Activated naive CD4-positive, alpha-beta T cell treated with anti-CD3 and anti-CD28 coated beads, Interleukin-2, amount 50 U/mL, for 24 hours (primary cell): ENCODE results near the gene GTSE1.

Experiments used
- H3K27ac Mint-ChIP-seq: one replicate; pipeline ENCODE4 v1.8.0; 2021; ENCODE audit warnings: mild to moderate bottlenecking, mixed read lengths
- H3K27me3 Mint-ChIP-seq: one replicate; pipeline ENCODE4 v1.8.0; 2021; ENCODE audit warnings: mixed read lengths
- H3K36me3 Mint-ChIP-seq: one replicate; pipeline ENCODE4 v1.8.0; 2021; ENCODE audit warnings: mixed read lengths
- H3K4me1 Mint-ChIP-seq: one replicate; pipeline ENCODE4 v1.8.0; 2021; ENCODE audit warnings: mixed read lengths
- H3K4me3 Mint-ChIP-seq: one replicate; pipeline ENCODE4 v1.8.0; 2021; ENCODE audit warnings: mild to moderate bottlenecking, mixed read lengths
- H3K9me3 Mint-ChIP-seq: one replicate; pipeline ENCODE4 v1.8.0; 2021; ENCODE audit warnings: mixed read lengths

Gene GTSE1

DNA sequence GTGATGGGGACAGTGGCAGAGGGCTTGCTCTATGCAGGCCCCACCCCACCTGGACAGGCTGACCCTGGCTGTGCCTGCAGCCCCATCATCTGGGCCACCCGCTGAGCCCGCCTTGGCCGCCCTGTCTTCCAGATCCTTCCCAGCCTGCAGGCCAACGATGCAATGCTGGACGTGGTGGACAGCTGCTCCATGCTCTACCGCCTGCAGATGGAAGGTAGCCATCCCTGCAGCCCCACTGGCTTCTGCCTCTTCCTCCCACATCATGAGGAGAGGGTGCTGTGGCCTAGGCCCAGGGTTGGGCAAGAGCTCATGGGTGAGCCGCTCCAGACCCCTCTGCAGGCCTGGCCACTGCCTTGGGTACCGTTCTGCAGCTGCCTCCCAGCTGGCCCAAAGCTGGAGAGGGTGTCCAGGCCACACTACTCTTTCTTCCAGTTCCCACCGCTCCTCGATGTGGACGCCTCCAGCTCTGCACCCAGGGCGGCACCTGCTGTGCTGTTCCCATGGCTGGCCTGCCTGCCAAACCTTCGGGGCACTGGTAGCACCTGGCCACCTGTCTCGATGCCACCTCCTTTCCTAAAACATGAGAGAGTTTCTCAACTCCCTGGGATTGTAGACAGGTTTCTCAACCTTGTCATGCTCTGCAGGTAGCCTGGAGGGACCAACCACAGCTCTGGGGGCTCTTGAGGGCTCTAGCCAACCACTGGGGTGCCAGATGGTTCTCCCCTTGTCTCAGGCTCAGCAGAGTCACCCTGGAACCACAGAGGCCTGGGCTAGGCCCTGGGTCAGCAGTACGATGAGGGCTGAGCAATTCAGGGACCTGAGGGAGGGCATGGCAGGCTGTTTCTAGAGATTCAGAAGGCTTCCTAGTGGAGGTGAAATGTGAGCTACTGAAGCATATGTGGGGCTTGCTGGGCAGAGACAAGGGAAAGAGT, 9.5 kb upstream of the GTSE1 start:
- Mint-ChIP-seq H3K36me3 (peaks cover 7% of the 10 kb centered on the region), H3K27ac (peak overlapping the region; percentile 51), H3K9me3 (peaks cover 2% of the 10 kb centered on the region), H3K27me3 (no peaks in the 10 kb centered on the region), H3K4me3 (no peak overlapping the region), H3K4me1 (peaks cover 8% of the 10 kb centered on the region)

DNA sequence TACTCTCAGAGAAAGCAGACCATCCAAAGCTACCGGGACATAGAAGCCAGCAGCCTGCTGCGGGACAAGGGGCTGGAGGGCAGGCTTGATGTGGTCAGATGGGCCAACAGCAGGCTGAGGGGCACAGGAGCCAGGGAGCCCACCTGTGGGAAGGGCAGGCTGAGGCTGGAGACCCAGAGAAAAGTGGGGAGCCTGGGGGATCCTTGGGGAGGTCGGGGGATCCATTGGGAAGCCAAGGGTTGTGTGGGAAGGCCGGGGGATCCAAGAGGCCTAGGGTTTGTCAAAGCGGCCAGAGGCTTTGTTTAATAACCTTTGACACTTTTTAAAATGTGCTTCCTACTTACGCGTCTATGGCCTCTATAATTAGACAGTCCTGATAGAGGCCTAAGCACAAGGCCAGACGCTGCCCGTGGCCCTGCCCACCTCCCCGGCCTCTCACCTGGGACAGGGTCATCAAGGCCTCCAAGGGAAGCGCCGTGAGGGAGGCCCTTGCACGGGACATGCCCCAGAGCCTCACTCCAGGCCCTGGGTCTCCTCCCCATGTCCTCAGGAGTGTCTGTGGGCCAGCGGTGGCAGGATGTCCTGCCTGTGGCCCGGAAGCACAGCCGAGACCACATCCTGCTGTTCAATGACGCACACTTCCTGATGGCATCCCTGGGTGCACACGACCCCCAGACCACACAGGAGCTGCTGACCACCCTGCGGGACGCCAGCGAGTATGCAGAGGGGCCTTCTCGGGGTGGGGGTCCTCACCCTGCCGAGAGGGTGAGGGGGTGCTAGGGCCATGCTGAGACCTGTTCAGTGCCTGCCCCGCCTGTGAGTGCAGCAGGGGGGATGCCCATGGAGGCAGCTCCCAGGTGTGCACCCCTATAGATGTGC, 8.6 kb upstream of the GTSE1 start:
- Mint-ChIP-seq H3K36me3 (peaks cover 8% of the 10 kb centered on the region), H3K27me3 (no peaks in the 10 kb centered on the region), H3K4me3 (no peak overlapping the region), H3K4me1 (peaks cover 8% of the 10 kb centered on the region), H3K9me3 (peaks cover 5% of the 10 kb centered on the region), H3K27ac (peak overlapping the region; percentile 51)

DNA sequence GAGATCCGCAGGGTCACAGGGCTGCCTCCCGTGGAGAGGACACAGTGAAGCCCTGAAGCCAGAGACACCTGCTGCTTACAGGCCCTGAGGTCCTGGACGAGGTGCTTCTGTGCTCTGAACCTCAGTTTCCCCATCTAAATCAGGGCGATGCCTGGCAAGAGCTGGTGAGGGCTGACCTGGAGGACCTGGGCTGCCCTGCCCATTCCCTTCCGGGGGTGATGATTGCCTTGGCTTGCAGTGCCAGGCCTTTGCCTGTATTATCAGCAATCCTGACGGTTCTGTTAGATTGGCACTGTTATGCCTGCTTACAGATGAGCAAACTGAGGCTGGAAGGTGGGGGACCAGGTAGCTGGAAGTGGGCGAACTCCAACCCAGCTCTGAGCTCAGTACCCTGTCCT, 7.8 kb upstream of the GTSE1 start:
- Mint-ChIP-seq H3K4me3 (no peak overlapping the region), H3K9me3 (peaks cover 5% of the 10 kb centered on the region), H3K27ac (no peak overlapping the region), H3K4me1 (peaks cover 8% of the 10 kb centered on the region), H3K36me3 (peaks cover 8% of the 10 kb centered on the region), H3K27me3 (no peaks in the 10 kb centered on the region)

DNA sequence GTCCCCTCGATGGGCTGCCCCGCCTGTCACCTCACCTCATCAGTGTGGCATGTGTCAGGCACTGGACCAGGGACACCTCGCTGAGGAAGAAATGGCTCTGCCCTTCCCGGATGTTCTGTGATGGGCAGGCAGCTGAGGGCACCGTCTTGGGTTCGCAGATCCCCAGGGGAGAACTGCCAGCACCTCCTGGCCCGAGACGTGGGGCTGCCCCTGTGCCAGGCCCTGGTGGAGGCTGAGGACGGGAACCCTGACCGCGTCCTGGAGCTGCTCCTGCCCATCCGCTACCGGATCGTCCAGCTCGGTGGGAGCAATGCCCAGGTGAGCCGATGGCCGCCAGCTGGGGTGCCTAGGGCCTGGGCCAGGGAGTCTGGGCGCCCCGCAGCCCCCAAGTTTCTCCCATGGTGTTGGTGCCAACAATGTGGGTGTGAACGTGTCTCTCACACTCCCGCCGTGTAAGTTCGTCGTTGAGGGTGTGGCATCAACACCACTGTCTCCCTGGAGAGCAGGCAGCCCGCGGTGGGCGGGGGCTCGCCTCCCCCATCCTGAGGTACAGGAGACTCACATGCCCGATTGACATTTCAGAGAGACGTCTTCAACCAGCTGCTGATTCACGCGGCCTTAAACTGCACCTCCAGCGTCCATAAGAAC, 7.3 kb upstream of the GTSE1 start:
- H3K9me3 Mint-ChIP-seq: peaks cover 5% of the 10 kb centered on the region
- peaks cover 8% of the 10 kb centered on the region for H3K4me1 Mint-ChIP-seq
- no peak overlapping the region for H3K27ac Mint-ChIP-seq
- H3K27me3 Mint-ChIP-seq: no peaks in the 10 kb centered on the region
- H3K4me3 Mint-ChIP-seq: no peak overlapping the region
- peaks cover 6% of the 10 kb centered on the region for H3K36me3 Mint-ChIP-seq

DNA sequence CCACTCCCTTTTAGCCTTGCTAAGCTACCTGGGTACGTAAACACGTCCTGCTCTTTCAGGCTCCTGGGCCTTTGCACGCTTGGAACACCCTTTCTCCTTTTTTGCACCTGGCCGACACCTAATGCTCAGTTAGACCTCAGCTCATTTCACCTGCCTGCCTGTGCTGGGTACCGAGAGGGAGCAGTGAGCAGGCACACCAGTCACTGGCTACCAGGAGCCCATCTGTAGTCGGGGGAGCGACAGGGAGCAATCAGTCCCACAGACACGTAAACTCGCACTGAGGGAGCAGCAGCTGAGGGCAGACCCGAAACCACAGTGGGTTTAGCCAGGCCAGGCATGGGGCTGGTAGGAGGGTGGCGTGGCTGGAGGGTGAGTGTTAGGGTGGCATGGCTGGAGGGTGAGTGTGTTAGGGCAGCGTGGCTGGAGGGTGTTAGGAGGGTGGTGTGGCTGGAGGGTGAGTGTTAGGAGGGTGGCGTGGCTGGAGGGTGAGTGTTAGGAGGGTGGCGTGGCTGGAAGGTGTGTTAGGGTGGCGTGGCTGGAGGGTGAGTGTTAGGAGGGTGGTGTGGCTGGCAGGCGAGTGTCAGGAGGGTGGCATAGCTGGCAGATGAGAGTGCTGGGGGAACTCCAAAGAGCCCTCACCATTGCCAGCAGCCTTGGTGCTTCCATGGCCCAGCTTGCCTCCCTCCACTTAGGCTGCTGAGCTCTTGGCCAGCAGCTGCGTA, 6.4 kb upstream of the GTSE1 start:
- H3K27me3 Mint-ChIP-seq: no peaks in the 10 kb centered on the region
- H3K27ac Mint-ChIP-seq: no peak overlapping the region
- H3K36me3 Mint-ChIP-seq: peaks cover 4% of the 10 kb centered on the region
- H3K4me1 Mint-ChIP-seq: peaks cover 8% of the 10 kb centered on the region
- peaks cover 5% of the 10 kb centered on the region for H3K9me3 Mint-ChIP-seq
- no peak overlapping the region for H3K4me3 Mint-ChIP-seq

DNA sequence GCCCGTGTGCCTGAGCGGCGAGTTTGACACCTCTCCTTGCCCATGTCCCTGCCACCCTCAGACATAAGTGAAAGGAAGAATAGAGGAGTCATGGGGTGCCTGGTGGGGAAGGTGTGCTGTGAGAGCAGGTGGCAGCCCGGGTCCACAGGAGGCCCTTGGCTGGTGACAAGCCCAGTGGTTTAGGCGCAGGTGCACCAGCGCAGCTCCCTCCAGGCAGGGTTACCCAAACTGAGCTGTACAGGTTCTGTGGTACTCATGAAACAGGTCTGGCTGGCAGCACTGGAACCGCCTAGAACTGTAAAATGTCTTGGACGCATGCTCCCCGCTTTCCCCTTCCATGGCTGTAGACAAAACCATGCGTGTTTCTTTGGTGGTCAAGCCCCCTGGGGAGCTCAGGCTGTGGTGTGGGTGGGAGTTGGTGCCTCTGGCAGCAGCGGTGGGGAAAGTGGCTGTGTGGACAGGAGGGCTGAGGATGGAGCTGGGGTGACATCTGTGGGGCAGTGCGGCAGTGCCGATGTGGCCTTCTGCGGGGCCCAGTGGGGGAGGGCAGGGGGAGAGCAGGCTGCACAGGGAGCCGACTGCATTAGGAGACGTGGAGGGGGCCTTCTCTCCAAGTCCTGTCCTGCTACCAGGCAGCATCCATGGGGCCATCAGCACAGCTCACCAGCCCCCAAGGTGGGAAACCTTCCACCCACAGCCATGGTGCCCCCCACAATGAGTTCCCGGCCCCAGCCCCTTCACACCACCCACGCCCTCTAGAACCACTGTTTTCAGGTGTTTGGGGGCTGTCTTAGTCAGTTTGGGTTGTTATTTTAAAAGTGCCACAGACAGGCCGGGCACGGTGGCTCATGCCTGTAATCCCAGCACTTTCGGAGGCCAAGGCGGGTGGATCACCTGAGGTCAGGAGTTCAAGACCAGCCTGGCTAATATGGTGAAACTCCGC, 5.6 kb upstream of the GTSE1 start:
- peaks cover 4% of the 10 kb centered on the region for H3K36me3 Mint-ChIP-seq
- no peaks in the 10 kb centered on the region for H3K27me3 Mint-ChIP-seq
- H3K9me3 Mint-ChIP-seq: peaks cover 5% of the 10 kb centered on the region
- H3K4me3 Mint-ChIP-seq: no peak overlapping the region
- H3K4me1 Mint-ChIP-seq: peaks cover 12% of the 10 kb centered on the region
- no peak overlapping the region for H3K27ac Mint-ChIP-seq

DNA sequence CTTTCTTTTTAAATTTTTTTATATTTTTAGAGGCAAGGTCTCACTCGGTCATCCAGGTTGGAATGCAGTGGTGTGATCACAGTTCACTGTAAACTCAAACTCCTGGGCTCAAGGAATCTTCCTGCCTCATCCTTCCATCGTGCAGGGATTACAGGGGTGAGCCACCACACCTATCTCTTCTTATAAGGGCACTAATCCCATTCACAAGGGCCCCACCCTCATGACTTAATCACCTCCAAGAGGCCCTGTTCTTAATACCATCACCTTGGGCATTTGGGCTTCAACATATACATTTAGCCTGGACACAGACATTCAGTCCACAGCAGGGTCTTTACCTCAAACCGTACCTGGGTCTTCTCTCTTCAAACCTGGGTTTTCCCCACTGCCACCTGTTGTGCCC, 4.5 kb upstream of the GTSE1 start:
- Mint-ChIP-seq H3K27ac (no peak overlapping the region), H3K36me3 (peaks cover 4% of the 10 kb centered on the region), H3K4me3 (no peak overlapping the region), H3K9me3 (peaks cover 5% of the 10 kb centered on the region), H3K27me3 (no peaks in the 10 kb centered on the region), H3K4me1 (peaks cover 18% of the 10 kb centered on the region)

DNA sequence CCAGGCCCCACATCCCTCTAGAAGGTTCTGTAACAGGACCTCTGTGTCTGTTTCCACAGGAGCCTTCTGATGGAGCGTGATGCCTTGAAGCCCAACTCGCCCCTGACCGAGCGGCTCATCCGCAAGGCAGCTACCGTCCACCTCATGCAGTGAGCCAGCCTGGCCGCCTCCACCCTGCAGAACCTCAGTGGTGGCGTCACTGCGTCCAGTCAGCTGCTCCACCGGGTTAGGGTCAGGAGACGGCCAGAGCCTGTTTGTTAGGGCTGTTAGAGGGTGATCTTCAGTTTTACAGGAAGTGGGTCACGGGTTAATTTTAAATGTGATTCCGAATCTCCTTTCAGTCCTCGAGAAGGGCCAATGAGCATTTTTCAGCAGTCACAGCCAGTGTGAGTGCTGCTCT, 3.9 kb upstream of the GTSE1 start:
- Mint-ChIP-seq H3K27me3 (no peaks in the 10 kb centered on the region), H3K4me1 (peaks cover 17% of the 10 kb centered on the region), H3K9me3 (peaks cover 5% of the 10 kb centered on the region), H3K36me3 (peaks cover 2% of the 10 kb centered on the region), H3K27ac (no peak overlapping the region), H3K4me3 (no peak overlapping the region)

DNA sequence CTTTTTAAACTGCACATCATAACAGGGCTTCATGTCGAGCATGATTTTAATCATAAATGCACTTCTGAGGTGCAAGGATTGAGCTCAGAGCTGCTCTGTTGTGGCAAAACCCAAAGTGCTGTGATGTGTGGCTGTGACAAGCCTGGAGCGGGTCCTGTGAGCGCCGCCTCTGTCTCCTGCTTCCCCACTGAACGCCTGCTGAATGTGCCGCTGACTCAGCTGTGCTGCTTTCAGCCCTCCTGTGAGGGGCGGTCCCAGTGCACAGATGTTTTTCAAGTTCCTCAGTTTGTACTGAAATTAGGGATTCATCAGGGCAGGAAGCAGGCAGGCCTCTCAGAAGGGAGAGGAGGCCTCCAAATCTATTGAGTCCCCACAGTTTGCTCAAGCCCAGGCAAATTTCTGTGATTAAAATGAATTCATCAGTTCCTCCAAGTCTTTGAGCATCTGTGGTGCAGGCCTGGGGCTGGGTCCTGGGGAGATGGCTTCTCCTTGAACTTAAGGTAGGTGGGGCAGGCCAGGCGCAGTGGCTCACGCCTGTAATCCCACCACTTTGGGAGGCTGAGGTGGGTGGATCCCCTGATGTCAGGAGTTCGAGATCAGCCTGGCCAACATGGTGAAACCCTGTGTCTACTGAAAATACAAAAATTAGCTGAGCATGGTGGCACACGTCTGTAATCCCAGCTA, 3.0 kb upstream of the GTSE1 start:
- no peak overlapping the region for H3K4me3 Mint-ChIP-seq
- H3K36me3 Mint-ChIP-seq: peaks cover 2% of the 10 kb centered on the region
- H3K4me1 Mint-ChIP-seq: peaks cover 15% of the 10 kb centered on the region
- H3K9me3 Mint-ChIP-seq: peaks cover 5% of the 10 kb centered on the region
- no peak overlapping the region for H3K27ac Mint-ChIP-seq
- H3K27me3 Mint-ChIP-seq: peaks cover under 1% of the 10 kb centered on the region

DNA sequence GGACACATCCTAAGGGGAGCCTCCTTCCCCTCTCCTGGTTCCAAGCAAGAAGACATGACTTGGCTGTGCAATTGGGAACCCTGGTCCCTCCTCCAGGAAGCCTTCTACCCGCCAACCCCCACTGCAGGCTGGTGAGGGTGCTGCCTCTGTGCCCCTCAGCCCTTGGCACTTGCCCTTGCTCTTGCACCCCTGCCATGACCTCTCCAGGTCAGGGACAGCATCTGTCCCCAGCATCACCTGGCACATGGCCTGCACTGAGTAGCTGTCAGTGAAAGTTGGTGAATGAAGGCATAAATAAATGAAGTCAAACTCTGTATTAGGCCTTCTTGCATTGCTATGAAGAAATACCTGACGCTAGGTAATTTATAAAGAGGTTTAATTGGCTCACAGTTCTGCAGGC, 1.9 kb upstream of the GTSE1 start:
- peaks cover 2% of the 10 kb centered on the region for H3K36me3 Mint-ChIP-seq
- peaks cover 2% of the 10 kb centered on the region for H3K27me3 Mint-ChIP-seq
- H3K27ac Mint-ChIP-seq: no peak overlapping the region
- H3K9me3 Mint-ChIP-seq: peaks cover 5% of the 10 kb centered on the region
- peaks cover 15% of the 10 kb centered on the region for H3K4me1 Mint-ChIP-seq
- peak overlapping the region; percentile 37 for H3K4me3 Mint-ChIP-seq

DNA sequence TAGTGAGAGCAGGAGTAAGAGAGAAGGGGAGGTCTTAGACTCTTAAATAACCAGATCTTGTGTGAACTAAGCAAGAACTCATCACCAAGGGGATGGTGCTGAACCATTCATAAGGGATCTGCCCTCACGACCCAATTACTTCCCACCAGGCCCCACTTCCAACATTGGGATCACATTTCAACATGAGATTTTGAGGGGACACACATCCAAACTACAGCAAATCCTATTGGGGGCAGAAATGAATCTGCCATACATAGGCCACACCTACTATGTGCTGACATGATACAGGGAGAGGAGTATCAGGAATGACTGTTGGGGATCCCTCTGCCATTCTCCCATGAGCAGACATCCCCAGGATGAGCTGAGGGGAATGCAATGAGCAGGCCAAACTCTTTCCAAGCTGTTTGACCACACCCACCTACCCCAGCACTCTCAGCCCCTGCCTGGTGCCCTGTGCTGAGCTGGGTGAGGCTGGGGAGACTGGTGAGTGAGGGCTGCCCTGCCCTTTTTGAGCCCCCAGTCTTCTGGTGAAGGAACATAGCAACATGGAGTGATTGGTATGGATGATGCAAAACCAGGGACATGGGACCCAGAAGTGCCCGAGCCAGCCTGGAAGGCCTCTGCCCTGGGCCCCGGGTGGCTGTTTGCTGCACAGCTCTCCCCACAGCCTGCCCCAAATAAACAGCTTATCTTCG, 1.2 kb upstream of the GTSE1 start:
- Mint-ChIP-seq H3K9me3 (peaks cover 5% of the 10 kb centered on the region), H3K36me3 (peaks cover 2% of the 10 kb centered on the region), H3K27me3 (peaks cover 2% of the 10 kb centered on the region), H3K4me3 (peak overlapping the region; percentile 91), H3K4me1 (peaks cover 15% of the 10 kb centered on the region), H3K27ac (peak overlapping the region; percentile 75)

DNA sequence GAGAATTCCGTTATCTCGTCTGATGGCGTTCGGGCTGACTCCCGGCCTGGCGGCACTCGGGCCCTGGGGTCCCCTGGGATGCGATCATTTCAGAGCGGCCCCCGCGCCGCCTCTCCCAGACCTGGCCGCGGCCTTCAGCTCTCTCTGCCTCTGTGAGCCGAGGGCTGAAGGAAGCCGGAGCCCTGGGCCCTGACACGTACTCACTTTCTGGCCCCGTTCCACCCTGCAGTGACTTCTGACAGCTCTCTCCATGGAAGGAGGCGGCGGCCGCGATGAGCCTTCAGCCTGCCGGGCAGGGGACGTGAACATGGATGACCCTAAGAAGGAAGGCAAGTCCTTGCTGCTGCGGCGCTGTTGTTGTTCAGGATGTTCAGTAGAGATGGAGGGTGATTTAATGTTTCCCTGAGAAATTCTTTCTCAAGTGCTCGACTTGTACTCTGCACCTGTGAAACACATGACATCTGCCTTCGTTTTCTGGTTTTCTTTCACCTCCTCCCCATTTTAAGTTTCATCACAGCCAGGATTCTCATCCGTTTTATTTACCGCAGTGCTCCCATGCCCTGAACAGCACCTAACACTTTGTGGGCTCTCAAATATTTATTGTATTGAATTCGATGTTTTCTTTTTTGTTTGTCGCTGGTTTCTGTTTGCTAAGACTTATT, 612 bp downstream of the GTSE1 start:
- peaks cover 15% of the 10 kb centered on the region for H3K4me1 Mint-ChIP-seq
- H3K4me3 Mint-ChIP-seq: peak overlapping the region; percentile 83
- H3K36me3 Mint-ChIP-seq: no peaks in the 10 kb centered on the region
- no peak overlapping the region for H3K27ac Mint-ChIP-seq
- peaks cover 2% of the 10 kb centered on the region for H3K27me3 Mint-ChIP-seq
- H3K9me3 Mint-ChIP-seq: peaks cover 3% of the 10 kb centered on the region

DNA sequence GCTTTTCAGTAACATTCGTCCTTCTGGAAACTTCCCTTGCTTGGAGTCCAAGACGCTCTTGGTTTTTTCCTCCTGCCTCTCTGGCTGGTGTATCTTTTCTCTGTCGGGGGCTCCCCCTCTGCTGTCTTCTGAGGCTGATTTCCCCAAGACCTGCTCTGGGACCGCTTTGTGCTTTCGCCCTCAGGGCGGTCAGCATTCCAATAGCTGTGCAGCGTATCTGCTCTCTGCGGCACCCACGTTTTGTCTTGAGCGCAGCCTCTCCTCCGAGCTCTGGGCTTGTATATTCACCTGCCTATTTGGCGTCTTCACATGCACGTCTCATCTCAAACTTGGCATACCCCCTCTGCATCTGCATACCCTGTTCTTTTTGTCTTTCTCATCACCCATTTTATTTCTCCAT, 2.4 kb downstream of the GTSE1 start:
- Mint-ChIP-seq H3K4me1 (peaks cover 15% of the 10 kb centered on the region), H3K4me3 (no peak overlapping the region), H3K27ac (peak overlapping the region; percentile 0), H3K27me3 (peaks cover 2% of the 10 kb centered on the region), H3K9me3 (no peaks in the 10 kb centered on the region), H3K36me3 (no peaks in the 10 kb centered on the region)
